ENCODE results near the gene SLC28A1.

DNA sequence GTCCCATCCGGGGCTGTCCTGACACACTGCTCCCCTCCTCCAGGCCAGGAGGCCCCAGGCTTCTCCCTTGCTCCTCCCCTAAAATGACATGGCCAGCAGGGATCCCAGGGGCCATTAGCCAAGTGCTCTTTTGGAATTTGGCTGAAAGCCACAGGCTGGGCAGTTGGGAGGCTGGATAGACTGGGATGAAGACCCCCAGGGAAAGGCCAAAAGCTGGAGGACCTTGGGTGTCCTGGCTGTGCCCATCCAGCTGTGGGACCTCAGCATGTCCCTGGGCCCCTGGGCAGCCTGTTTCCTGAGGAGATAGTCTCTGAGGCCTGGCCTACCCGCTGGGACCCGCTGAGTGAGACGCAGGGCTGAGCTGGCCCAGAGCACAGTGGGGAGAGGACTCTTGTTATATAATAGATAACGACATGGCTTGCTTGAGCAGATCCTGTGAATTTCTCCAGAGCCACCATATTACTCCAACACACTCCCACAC is 91.4 kb downstream of the SLC28A1 start:
- TF ChIP-seq, protein P1, sequence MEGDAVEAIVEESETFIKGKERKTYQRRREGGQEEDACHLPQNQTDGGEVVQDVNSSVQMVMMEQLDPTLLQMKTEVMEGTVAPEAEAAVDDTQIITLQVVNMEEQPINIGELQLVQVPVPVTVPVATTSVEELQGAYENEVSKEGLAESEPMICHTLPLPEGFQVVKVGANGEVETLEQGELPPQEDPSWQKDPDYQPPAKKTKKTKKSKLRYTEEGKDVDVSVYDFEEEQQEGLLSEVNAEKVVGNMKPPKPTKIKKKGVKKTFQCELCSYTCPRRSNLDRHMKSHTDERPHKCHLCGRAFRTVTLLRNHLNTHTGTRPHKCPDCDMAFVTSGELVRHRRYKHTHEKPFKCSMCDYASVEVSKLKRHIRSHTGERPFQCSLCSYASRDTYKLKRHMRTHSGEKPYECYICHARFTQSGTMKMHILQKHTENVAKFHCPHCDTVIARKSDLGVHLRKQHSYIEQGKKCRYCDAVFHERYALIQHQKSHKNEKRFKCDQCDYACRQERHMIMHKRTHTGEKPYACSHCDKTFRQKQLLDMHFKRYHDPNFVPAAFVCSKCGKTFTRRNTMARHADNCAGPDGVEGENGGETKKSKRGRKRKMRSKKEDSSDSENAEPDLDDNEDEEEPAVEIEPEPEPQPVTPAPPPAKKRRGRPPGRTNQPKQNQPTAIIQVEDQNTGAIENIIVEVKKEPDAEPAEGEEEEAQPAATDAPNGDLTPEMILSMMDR (conservative IDR thresholded peaks at IDR 0.05; ENCODE audit: low read depth, low read length): no peak
- no peak for TF ChIP-seq EZH2 (IDR thresholded peaks at IDR 0.05; ENCODE audit: low read length, unreplicated experiment)
